GM19099 (cell line): Measurements from ENCODE around the gene BTRC.

Source experiments
- POLR2A ChIP-seq: IDR thresholded peaks from 3 replicates; pipeline ENCODE4 v1.6.1; 2011; ENCODE audit warnings: low read depth; ENCODE audit not compliant: insufficient read length; ENCODE audit errors: extremely low read depth

Gene BTRC

GRCh38 chr10:101569622-101570427 lies 215.9 kb downstream of the BTRC start:
- no peak for TF ChIP-seq POLR2A

GRCh38 chr10:101570428-101571270 lies 216.7 kb downstream of the BTRC start:
- TF ChIP-seq POLR2A = no peak

GRCh38 chr10:101571271-101571925 lies 217.4 kb downstream of the BTRC start:
- TF ChIP-seq POLR2A = no peak

GRCh38 chr10:101572126-101572525 lies 218.2 kb downstream of the BTRC start:
- TF ChIP-seq POLR2A = no peak

DNA sequence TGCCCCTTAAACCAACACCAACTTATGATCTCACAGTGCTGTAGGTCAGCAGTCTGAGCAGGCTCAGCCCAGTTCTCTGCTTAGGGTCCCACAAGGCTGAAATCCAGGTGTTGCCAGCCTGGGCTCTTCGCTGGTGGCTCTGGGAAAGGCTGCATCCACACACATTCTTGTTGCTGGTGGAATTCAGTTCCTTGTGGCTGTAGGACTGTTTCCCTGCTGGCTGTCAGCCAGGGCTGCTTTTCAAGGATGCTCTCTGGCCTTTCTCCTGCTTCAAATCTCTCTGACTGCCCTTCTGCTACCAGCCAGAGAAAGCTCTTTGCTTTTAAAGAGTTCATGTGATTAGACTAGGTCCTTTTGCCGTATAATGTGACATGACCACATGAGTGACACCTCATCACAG lies 218.8 kb downstream of the BTRC start:
- no peak for TF ChIP-seq POLR2A

DNA sequence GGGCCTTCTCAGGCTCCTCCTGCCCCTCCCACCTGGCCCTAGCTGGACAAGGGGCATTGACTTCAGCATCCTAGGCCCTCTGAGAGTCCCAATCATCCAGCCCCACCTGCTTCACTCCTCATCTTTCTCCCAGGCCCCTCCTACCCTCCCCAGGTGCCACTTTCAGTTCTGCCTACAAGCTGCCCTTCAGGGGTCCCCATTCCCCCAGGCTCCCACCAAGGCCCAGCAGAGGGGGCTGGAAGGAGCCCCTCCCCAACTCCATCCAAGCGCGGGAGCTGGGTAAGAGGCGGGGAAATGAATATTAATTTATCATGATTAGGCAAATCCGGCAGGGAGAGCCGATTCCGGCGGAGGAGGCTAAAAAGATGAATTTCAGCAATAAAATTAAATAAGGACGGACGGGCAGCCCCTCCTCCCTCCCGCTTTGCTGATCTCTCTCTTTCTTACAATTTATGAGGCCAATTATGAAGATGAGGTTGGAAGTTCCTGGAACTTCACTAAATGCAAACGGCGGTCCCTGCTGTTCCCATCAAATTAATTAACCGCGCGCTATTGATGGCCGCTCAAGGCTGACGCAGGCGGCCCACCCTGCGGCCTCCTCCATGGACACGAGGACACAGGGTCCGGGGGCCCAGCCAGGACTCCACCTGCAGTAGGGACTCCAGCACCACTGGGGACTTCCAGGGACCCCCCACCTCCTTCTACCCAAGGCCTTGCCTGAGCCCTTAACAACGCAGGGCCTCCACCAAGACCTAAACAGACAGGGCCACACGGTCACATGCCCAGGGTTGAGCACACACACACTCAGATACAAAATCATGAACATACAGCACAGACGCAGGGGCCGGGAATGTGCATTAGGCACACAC lies 220.2 kb downstream of the BTRC start:
- no peak for TF ChIP-seq POLR2A

GRCh38 chr10:101575091-101575490 lies 221.1 kb downstream of the BTRC start:
- no peak for TF ChIP-seq POLR2A

- TF ChIP-seq POLR2A = no peak
These were observed 221.7 kb downstream of the BTRC start for GRCh38 chr10:101575580-101576210.

- no peak for TF ChIP-seq POLR2A
These were observed 222.4 kb downstream of the BTRC start for GRCh38 chr10:101576211-101576863.

- no peak for TF ChIP-seq POLR2A
These were observed 223.3 kb downstream of the BTRC start for GRCh38 chr10:101577121-101577871.

GRCh38 chr10:101578192-101578591 lies 224.2 kb downstream of the BTRC start:
- TF ChIP-seq POLR2A = no peak

DNA sequence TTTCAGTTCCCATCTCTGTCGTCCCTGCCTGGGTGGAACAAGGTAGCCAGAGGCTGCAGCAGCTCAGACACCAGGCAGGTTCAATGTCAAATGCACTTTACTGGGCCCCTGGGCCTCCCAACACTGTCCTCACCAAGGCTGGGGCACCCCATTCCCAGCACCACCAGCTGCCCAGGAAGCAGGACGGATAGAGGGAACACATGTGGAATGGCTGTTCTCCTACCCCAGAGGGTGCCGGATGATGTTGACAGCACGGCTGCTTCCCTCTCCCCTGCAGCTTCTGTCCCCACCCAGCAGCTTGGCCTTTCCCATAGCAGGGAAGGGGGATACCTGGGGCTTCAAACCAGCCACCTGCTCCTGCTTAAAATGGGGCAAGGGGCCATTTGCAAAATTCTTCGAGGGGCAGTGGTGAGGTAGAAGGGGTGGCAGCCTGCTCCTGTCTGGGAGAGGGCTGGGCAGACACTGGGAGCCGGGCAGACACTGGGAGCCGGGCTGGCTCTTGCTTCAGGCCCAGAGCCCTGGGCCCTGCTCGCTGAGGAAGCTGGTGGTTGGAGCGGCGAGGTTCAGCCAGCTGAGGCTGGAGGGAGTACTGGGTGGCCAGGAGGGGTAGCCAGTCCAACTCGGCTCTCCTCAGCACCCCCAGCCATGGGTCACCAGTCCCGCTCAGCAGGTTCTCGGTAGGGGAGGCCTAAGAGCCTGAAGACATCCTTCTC lies 225.0 kb downstream of the BTRC start:
- no peak for TF ChIP-seq POLR2A
